IPS-20b (cell line): ENCODE measurements around the gene CTSC.
A peak's percentile ranks its signal among the peaks of the same experiment; 100 is the strongest.

Experiments used
- H3K27ac ChIP-seq: one replicate; pipeline ENCODE4 v1.5.1; 2013; ENCODE audit warnings: low read length
- H3K27me3 ChIP-seq: 2 replicates; pipeline ENCODE4 v1.6.1; 2013; ENCODE audit warnings: mild to moderate bottlenecking, low read length, inconsistent platforms; ENCODE audit not compliant: insufficient read depth
- H3K36me3 ChIP-seq: 2 replicates; pipeline ENCODE4 v1.6.1; 2013; ENCODE audit warnings: low read depth, mild to moderate bottlenecking, inconsistent platforms, low read length, moderate library complexity; ENCODE audit not compliant: insufficient read depth
- H3K4me1 ChIP-seq: 2 replicates; pipeline ENCODE4 v1.6.1; 2013; ENCODE audit warnings: mild to moderate bottlenecking, control low read depth, inconsistent platforms, low read length, moderate library complexity; ENCODE audit not compliant: insufficient read depth
- H3K4me3 ChIP-seq: 2 replicates; pipeline ENCODE4 v1.5.1; 2013; ENCODE audit warnings: mild to moderate bottlenecking, low read length, inconsistent platforms
- H3K9ac ChIP-seq: 2 replicates; pipeline ENCODE4 v1.6.1; 2013; ENCODE audit warnings: low read depth, mild to moderate bottlenecking, inconsistent platforms, low read length, moderate library complexity
- H3K9me3 ChIP-seq: 2 replicates; pipeline ENCODE4 v1.6.1; 2013; ENCODE audit warnings: mild to moderate bottlenecking, low read depth, low read length, inconsistent platforms; ENCODE audit not compliant: insufficient read depth

Gene CTSC

GRCh38 chr11:88348870-88349269 is 11.3 kb upstream of the CTSC start:
- no peaks in the 10 kb centered on the region for H3K36me3 ChIP-seq
- H3K27ac ChIP-seq = no peak overlapping the region
- H3K4me1 ChIP-seq = no peaks in the 10 kb centered on the region
- H3K9ac ChIP-seq = no peak overlapping the region
- no peak overlapping the region for H3K4me3 ChIP-seq
- H3K9me3 ChIP-seq = no peaks in the 10 kb centered on the region
- H3K27me3 ChIP-seq = no peaks in the 10 kb centered on the region

GRCh38 chr11:88345949-88346348 is 8.4 kb upstream of the CTSC start:
- Histone ChIP-seq H3K4me3 (no peak overlapping the region), H3K27me3 (no peaks in the 10 kb centered on the region), H3K9me3 (no peaks in the 10 kb centered on the region), H3K27ac (no peak overlapping the region), H3K9ac (no peak overlapping the region), H3K36me3 (no peaks in the 10 kb centered on the region), H3K4me1 (no peaks in the 10 kb centered on the region)

GRCh38 chr11:88345408-88345807 is 7.9 kb upstream of the CTSC start:
- no peak overlapping the region for H3K4me3 ChIP-seq
- H3K9ac ChIP-seq = no peak overlapping the region
- no peak overlapping the region for H3K27ac ChIP-seq
- H3K4me1 ChIP-seq = no peaks in the 10 kb centered on the region
- no peaks in the 10 kb centered on the region for H3K36me3 ChIP-seq
- H3K27me3 ChIP-seq = no peaks in the 10 kb centered on the region
- no peaks in the 10 kb centered on the region for H3K9me3 ChIP-seq

- Histone ChIP-seq H3K9ac (no peak overlapping the region), H3K9me3 (no peaks in the 10 kb centered on the region), H3K4me1 (no peaks in the 10 kb centered on the region), H3K36me3 (no peaks in the 10 kb centered on the region), H3K27ac (no peak overlapping the region), H3K4me3 (no peak overlapping the region), H3K27me3 (no peaks in the 10 kb centered on the region)
These were observed 7.3 kb upstream of the CTSC start for GRCh38 chr11:88344869-88345268.

- H3K9me3 ChIP-seq = no peaks in the 10 kb centered on the region
- no peaks in the 10 kb centered on the region for H3K36me3 ChIP-seq
- no peaks in the 10 kb centered on the region for H3K27me3 ChIP-seq
- H3K9ac ChIP-seq = no peak overlapping the region
- peaks cover 4% of the 10 kb centered on the region; the same call in 1 of the 2 replicates for H3K4me1 ChIP-seq
- H3K4me3 ChIP-seq = no peak overlapping the region
- no peak overlapping the region for H3K27ac ChIP-seq
These were observed 4.2 kb upstream of the CTSC start for GRCh38 chr11:88341522-88342251.

- H3K4me3 ChIP-seq = no peak overlapping the region
- H3K36me3 ChIP-seq = peaks cover 6% of the 10 kb centered on the region
- H3K9me3 ChIP-seq = no peaks in the 10 kb centered on the region
- no peaks in the 10 kb centered on the region for H3K27me3 ChIP-seq
- H3K9ac ChIP-seq = no peak overlapping the region
- H3K27ac ChIP-seq = no peak overlapping the region
- H3K4me1 ChIP-seq = peaks cover 8% of the 10 kb centered on the region; the same call in 1 of the 2 replicates
These were observed 2.9 kb upstream of the CTSC start for GRCh38 chr11:88340366-88340935.

- Histone ChIP-seq H3K4me3 (peak overlapping the region; percentile 87), H3K27ac (peak overlapping the region; percentile 12), H3K9ac (peak overlapping the region; percentile 96; the same call in 1 of the 2 replicates), H3K36me3 (peaks cover 29% of the 10 kb centered on the region), H3K9me3 (no peaks in the 10 kb centered on the region), H3K4me1 (peaks cover 18% of the 10 kb centered on the region; the same call in 1 of the 2 replicates), H3K27me3 (no peaks in the 10 kb centered on the region)
These were observed 592 bp upstream of the CTSC start for GRCh38 chr11:88337987-88338668.

GRCh38 chr11:88335284-88335683 is 2.3 kb downstream of the CTSC start:
- H3K9ac ChIP-seq = peak overlapping the region; percentile 96; the same call in 1 of the 2 replicates
- H3K27me3 ChIP-seq = no peaks in the 10 kb centered on the region
- H3K9me3 ChIP-seq = no peaks in the 10 kb centered on the region
- peak overlapping the region; percentile 87 for H3K4me3 ChIP-seq
- H3K36me3 ChIP-seq = peaks cover 58% of the 10 kb centered on the region
- H3K4me1 ChIP-seq = peaks cover 28% of the 10 kb centered on the region
- H3K27ac ChIP-seq = no peak overlapping the region

- Histone ChIP-seq H3K27ac (no peak overlapping the region), H3K4me1 (peaks cover 32% of the 10 kb centered on the region), H3K9me3 (no peaks in the 10 kb centered on the region), H3K36me3 (peaks cover 71% of the 10 kb centered on the region), H3K27me3 (no peaks in the 10 kb centered on the region), H3K9ac (peak overlapping the region; percentile 3; the same call in 1 of the 2 replicates), H3K4me3 (peak overlapping the region; percentile 87)
These were observed 3.7 kb downstream of the CTSC start for GRCh38 chr11:88333862-88334261.

- Histone ChIP-seq H3K27ac (no peak overlapping the region), H3K4me1 (peaks cover 28% of the 10 kb centered on the region), H3K4me3 (peak overlapping the region; percentile 17; the same call in 1 of the 2 replicates), H3K27me3 (no peaks in the 10 kb centered on the region), H3K36me3 (peaks cover 81% of the 10 kb centered on the region), H3K9ac (no peak overlapping the region), H3K9me3 (no peaks in the 10 kb centered on the region)
These were observed 4.7 kb downstream of the CTSC start for GRCh38 chr11:88332851-88333250.

- peaks cover 99% of the 10 kb centered on the region for H3K36me3 ChIP-seq
- peak overlapping the region; percentile 12; the same call in 1 of the 2 replicates for H3K9ac ChIP-seq
- no peaks in the 10 kb centered on the region for H3K9me3 ChIP-seq
- H3K4me1 ChIP-seq = peaks cover 42% of the 10 kb centered on the region
- H3K27me3 ChIP-seq = no peaks in the 10 kb centered on the region
- no peak overlapping the region for H3K27ac ChIP-seq
- H3K4me3 ChIP-seq = peak overlapping the region; percentile 23; the same call in 1 of the 2 replicates
These were observed 6.6 kb downstream of the CTSC start for GRCh38 chr11:88330826-88331428.
